HEK293T (cell line): ENCODE results near the gene SPAST.

ENCODE experiments used
- NFRKB ChIP-seq: fragments of 450-650 bp; IDR thresholded peaks from 2 replicates; pipeline ENCODE4 v1.6.1; 2016; ENCODE audit warnings: mild to moderate bottlenecking, moderate library complexity
- SP1 ChIP-seq: fragments of 450-650 bp; IDR thresholded peaks from 2 replicates; pipeline ENCODE4 v1.6.1; 2017
- SUZ12 ChIP-seq: fragments of 450-650 bp; IDR thresholded peaks from 2 replicates; pipeline ENCODE4 v1.6.1; 2016; ENCODE audit warnings: mild to moderate bottlenecking
- TARDBP ChIP-seq: fragments of 450-650 bp; IDR thresholded peaks from 2 replicates; pipeline ENCODE4 v1.6.1; 2016

GRCh38 chr2:32067549-32067948, 4.2 kb downstream of the SPAST start:
- no peak for TF ChIP-seq TARDBP
- TF ChIP-seq SP1: no peak
- no peak for TF ChIP-seq NFRKB
- no peak for TF ChIP-seq SUZ12
